Mesenchymal stem cell (in vitro differentiated cells and primary cell): ENCODE measurements around the gene ZC3H7A.

Experiments
- DNase-seq: peaks from one replicate; pipeline ENCODE4 v3.0.0-alpha.2; 2013
- H2AFZ ChIP-seq: one replicate; pipeline ENCODE4 v1.6.1; 2013; ENCODE audit warnings: low read depth, mild to moderate bottlenecking, control low read depth, inconsistent platforms, low read length, moderate library complexity
- H2AK5ac ChIP-seq: 2 replicates; pipeline ENCODE4 v1.6.1; 2013; ENCODE audit warnings: low read length, moderate library complexity, mild to moderate bottlenecking, inconsistent platforms; ENCODE audit not compliant: severe bottlenecking
- H2BK120ac ChIP-seq: one replicate; pipeline ENCODE4 v1.6.1; 2013; ENCODE audit warnings: low read depth, mild to moderate bottlenecking, inconsistent platforms, low read length, moderate library complexity
- H2BK12ac ChIP-seq, 2 experiments: one replicate each; pipeline ENCODE4 v1.6.1; 2013; ENCODE audit warnings: inconsistent platforms in 2 of 2, low read length in 2 of 2, mild to moderate bottlenecking in 2 of 2, moderate library complexity in 2 of 2, control low read depth in 1 of 2
- H2BK15ac ChIP-seq: one replicate; pipeline ENCODE4 v1.6.1; 2013; ENCODE audit warnings: mild to moderate bottlenecking, low read depth, inconsistent platforms; ENCODE audit not compliant: poor library complexity, severe bottlenecking
- H2BK5ac ChIP-seq: 2 replicates; pipeline ENCODE4 v1.6.1; 2013; ENCODE audit warnings: low read depth, mild to moderate bottlenecking, low read length, control low read depth, inconsistent platforms; ENCODE audit not compliant: poor library complexity, severe bottlenecking
- H3K14ac ChIP-seq, 2 experiments: one replicate each; pipeline ENCODE4 v1.6.1; 2013; ENCODE audit warnings: inconsistent platforms in 2 of 2, low read length in 2 of 2, control low read depth in 1 of 2, mild to moderate bottlenecking in 1 of 2, moderate library complexity in 1 of 2
- H3K18ac ChIP-seq, 2 experiments: one replicate each; pipeline ENCODE4 v1.6.1; 2013; ENCODE audit warnings: inconsistent platforms in 2 of 2, low read length in 2 of 2, control low read depth in 1 of 2, low read depth in 1 of 2, mild to moderate bottlenecking in 1 of 2
- H3K23ac ChIP-seq, 2 experiments: one replicate each; pipeline ENCODE4 v1.6.1; 2013; ENCODE audit warnings: inconsistent platforms in 2 of 2, low read length in 2 of 2, mild to moderate bottlenecking in 2 of 2, moderate library complexity in 2 of 2, control low read depth in 1 of 2
- H3K27ac ChIP-seq: 2 replicates; pipeline ENCODE4 v1.5.1; 2013; ENCODE audit warnings: mild to moderate bottlenecking, moderate library complexity, low read length, control low read depth, inconsistent platforms; ENCODE audit not compliant: poor library complexity, severe bottlenecking
- H3K27me3 ChIP-seq, 2 experiments: 2 replicates each; pipeline versions ENCODE4 v1.6.1 to v1.7.0; 2013; ENCODE audit warnings: low read length in 2 of 2, mild to moderate bottlenecking in 2 of 2, moderate library complexity in 2 of 2, control low read depth in 1 of 2, inconsistent platforms in 1 of 2; ENCODE audit not compliant: control insufficient read depth in 1 of 2, insufficient read depth in 1 of 2
- H3K36me3 ChIP-seq, 2 experiments: 2 replicates each; pipeline versions ENCODE4 v1.6.1 to v1.7.0; 2013; ENCODE audit warnings: low read length in 2 of 2, control low read depth in 1 of 2, inconsistent platforms in 1 of 2, low read depth in 1 of 2, mild to moderate bottlenecking in 1 of 2; ENCODE audit not compliant: insufficient read depth in 2 of 2, control insufficient read depth in 1 of 2
- H3K4ac ChIP-seq, 2 experiments: one replicate each; pipeline ENCODE4 v1.6.1; 2013; ENCODE audit warnings: inconsistent platforms in 2 of 2, low read length in 2 of 2, mild to moderate bottlenecking in 2 of 2, moderate library complexity in 2 of 2, control low read depth in 1 of 2, low read depth in 1 of 2
- H3K4me1 ChIP-seq: 2 replicates; pipeline ENCODE4 v1.6.1; 2013; ENCODE audit warnings: low read depth, low read length, control low read depth; ENCODE audit not compliant: control insufficient read depth, insufficient read depth
- H3K4me2 ChIP-seq: 2 replicates; pipeline ENCODE4 v1.6.1; 2013; ENCODE audit warnings: low read length, mild to moderate bottlenecking, inconsistent platforms; ENCODE audit not compliant: poor library complexity, severe bottlenecking
- H3K4me3 ChIP-seq, 2 experiments: 2 replicates each; pipeline versions ENCODE4 v1.5.1 to v1.7.0; 2013; ENCODE audit warnings: low read length in 2 of 2, mild to moderate bottlenecking in 2 of 2, control low read depth in 1 of 2, low read depth in 1 of 2; ENCODE audit not compliant: insufficient read depth in 1 of 2
- H3K79me1 ChIP-seq: replicated peaks from 2 replicates; pipeline ENCODE4 v1.6.1; 2013; ENCODE audit warnings: mild to moderate bottlenecking, control low read depth, low read length, inconsistent platforms; ENCODE audit not compliant: poor library complexity, severe bottlenecking
- H3K9ac ChIP-seq: 2 replicates; pipeline ENCODE4 v1.7.0; 2013; ENCODE audit warnings: mild to moderate bottlenecking, low read length, moderate library complexity
- H3K9me3 ChIP-seq: 2 replicates; pipeline ENCODE4 v1.7.0; 2013; ENCODE audit warnings: mild to moderate bottlenecking, low read length; ENCODE audit not compliant: control insufficient read depth
- H4K8ac ChIP-seq: one replicate; pipeline ENCODE4 v1.6.1; 2013; ENCODE audit warnings: inconsistent platforms, mild to moderate bottlenecking, low read length, moderate library complexity
- H4K91ac ChIP-seq: one replicate; pipeline ENCODE4 v1.6.1; 2013; ENCODE audit warnings: mild to moderate bottlenecking, low read length, inconsistent platforms
- WGBS: methylation state at CpG from one replicate; pipeline ENCODE4 v1.1.7; 2013; ENCODE audit warnings: mixed read lengths; 5-methylcytosine and 5-hydroxymethylcytosine counted together

ZC3H7A gene

DNA sequence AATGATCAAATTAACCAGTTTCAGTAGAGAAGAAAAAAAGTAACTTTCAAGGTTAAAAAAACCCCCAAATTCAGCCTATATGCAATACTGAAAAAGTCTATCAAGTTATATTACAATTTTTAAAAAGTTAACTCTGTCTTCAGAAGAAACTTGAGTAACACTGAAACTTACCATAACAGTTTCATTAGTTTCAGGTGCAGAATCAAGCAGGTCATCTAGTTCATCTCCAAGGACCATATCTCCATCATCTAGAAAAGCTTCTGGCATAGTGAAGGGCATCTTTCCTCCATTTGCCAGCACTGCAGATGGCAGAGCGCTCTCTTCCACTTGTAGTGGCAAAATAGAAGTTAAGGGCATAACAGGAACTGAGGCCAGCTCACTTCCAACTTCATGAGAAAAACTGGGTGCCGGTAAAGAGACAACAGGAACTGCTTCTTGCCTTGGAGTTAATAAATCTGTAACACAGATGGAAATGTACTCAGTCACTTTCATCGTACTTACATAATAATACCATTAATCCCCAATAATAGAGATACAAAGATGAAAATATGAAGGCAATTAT lies 22.9 kb downstream of the ZC3H7A start:
- no peak overlapping the region for H2BK5ac ChIP-seq
- no peaks in the 10 kb centered on the region for H3K27me3 ChIP-seq
- no peak overlapping the region for H3K18ac ChIP-seq
- no peak overlapping the region for H3K4me3 ChIP-seq
- H3K79me1 ChIP-seq: peaks cover 24% of the 10 kb centered on the region
- H3K23ac ChIP-seq: no peak overlapping the region
- H3K9me3 ChIP-seq: no peaks in the 10 kb centered on the region
- no peak overlapping the region for H3K4me2 ChIP-seq
- 97% methylated on average over 2 of the region's 3 CpGs for WGBS
- no peak overlapping the region for H2AK5ac ChIP-seq
- H3K4ac ChIP-seq: no peak overlapping the region
- no peak overlapping the region for H4K91ac ChIP-seq
- H2BK12ac ChIP-seq: no peak overlapping the region
- no peak overlapping the region for H3K27ac ChIP-seq
- H3K14ac ChIP-seq: no peak overlapping the region
- H2AFZ ChIP-seq: no peak overlapping the region
- H3K4me1 ChIP-seq: no peaks in the 10 kb centered on the region
- no peak overlapping the region for H3K9ac ChIP-seq
- H2BK120ac ChIP-seq: no peak overlapping the region
- H3K36me3 ChIP-seq: peaks cover 45 to 84% of the 10 kb centered on the region in 2 experiments
- no peak overlapping the region for H2BK15ac ChIP-seq
- no peak for DNase-seq
- H4K8ac ChIP-seq: no peak overlapping the region

DNA sequence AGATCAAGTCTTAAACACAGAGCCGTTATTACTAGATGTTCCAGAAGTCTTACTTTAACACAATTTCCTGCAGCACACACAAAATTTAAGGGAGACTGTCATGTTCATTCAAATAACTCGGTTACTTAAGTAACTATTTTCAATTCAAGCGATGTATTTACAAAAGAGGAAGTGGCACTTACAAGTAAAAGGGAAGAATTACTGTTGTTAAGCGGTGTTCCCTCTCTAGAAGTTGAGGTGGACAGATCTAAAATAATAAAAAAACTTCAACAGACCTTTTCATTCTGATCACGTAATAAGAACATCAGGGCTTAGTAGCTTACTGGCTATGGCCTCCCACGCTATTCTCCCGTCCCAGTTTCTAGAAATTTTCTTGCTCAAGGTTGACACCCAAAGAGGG lies 28.2 kb downstream of the ZC3H7A start:
- Histone ChIP-seq H2AFZ (no peak overlapping the region), H3K23ac (no peak overlapping the region), H3K27ac (no peak overlapping the region), H4K8ac (no peak overlapping the region), H3K14ac (no peak overlapping the region), H3K4me2 (no peak overlapping the region), H2BK5ac (no peak overlapping the region), H3K18ac (no peak overlapping the region), H2BK120ac (no peak overlapping the region), H3K9me3 (no peaks in the 10 kb centered on the region), H3K36me3 (peaks cover 42 to 92% of the 10 kb centered on the region in 2 experiments), H3K4me1 (no peaks in the 10 kb centered on the region), H2AK5ac (no peak overlapping the region), H3K27me3 (no peaks in the 10 kb centered on the region), H3K9ac (no peak overlapping the region), H2BK12ac (no peak overlapping the region), H4K91ac (no peak overlapping the region), H2BK15ac (no peak overlapping the region), H3K4ac (no peak overlapping the region), H3K79me1 (peaks cover 25% of the 10 kb centered on the region), H3K4me3 (no peak overlapping the region)
- 99% methylated on average over 5 of the region's 7 CpGs for WGBS
- no peak for DNase-seq

DNA sequence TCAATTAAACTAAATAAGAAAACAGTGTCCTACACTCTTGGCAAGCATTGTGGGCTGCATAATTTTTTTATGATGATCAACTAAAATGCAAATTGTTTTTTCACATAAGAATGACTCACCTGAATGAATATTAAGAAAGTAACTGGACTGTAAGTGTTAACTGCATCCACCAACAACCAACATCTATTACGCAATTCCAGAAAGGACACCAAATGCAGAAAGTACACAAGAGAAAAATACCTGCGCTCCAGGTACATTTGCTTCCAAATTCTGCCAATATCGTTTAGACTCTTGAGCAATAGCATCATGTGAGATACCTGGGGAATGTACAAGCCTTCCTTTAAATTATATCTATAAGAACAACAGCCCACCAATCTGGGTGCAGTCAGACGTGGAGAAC lies 34.6 kb downstream of the ZC3H7A start:
- no peak overlapping the region for H3K23ac ChIP-seq
- no peak overlapping the region for H2BK15ac ChIP-seq
- no peak overlapping the region for H3K14ac ChIP-seq
- H2BK120ac ChIP-seq: no peak overlapping the region
- no peak for DNase-seq
- H2BK5ac ChIP-seq: no peak overlapping the region
- H3K27ac ChIP-seq: no peak overlapping the region
- H3K79me1 ChIP-seq: peaks cover 11% of the 10 kb centered on the region
- peaks cover 5% of the 10 kb centered on the region for H3K4me1 ChIP-seq
- H3K9ac ChIP-seq: no peak overlapping the region
- no peaks in the 10 kb centered on the region for H3K9me3 ChIP-seq
- H2BK12ac ChIP-seq: no peak overlapping the region
- H3K36me3 ChIP-seq: peaks cover 28 to 95% of the 10 kb centered on the region in 2 experiments
- no peak overlapping the region for H3K4me2 ChIP-seq
- no peaks in the 10 kb centered on the region for H3K27me3 ChIP-seq
- H4K91ac ChIP-seq: no peak overlapping the region
- H3K4ac ChIP-seq: no peak overlapping the region
- 94% methylated on average over 4 of the region's 4 CpGs for WGBS
- H2AK5ac ChIP-seq: no peak overlapping the region
- H4K8ac ChIP-seq: no peak overlapping the region
- H3K18ac ChIP-seq: no peak overlapping the region
- no peak overlapping the region for H3K4me3 ChIP-seq
- no peak overlapping the region for H2AFZ ChIP-seq

DNA sequence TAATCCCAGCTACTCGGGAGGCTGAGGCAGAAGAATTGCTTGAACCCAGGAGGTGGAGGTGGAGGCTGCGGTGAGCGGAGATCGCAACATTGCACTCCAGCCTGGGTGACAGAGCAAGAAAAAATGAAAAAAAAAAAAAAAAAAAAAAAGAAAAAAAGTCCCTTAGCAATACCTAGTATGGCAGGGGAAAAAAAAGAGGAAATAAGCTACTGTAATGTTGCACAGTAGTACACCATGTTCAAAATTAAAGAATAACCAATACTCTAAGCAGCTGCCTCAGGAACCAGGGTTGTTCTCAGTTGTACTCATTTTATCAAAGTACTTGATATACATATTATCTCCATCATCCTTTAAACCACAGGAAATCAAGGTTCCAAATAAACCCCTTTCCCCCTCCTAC lies 37.1 kb downstream of the ZC3H7A start:
- H3K14ac ChIP-seq: no peak overlapping the region
- 92% methylated on average over 3 of the region's 4 CpGs for WGBS
- H3K4me3 ChIP-seq: no peak overlapping the region

More for the DNA sequence above, 37.1 kb downstream of the ZC3H7A start:
- no peaks in the 10 kb centered on the region for H3K27me3 ChIP-seq
- no peak overlapping the region for H2BK5ac ChIP-seq
- H3K9ac ChIP-seq: no peak overlapping the region
- H4K8ac ChIP-seq: no peak overlapping the region
- H2AK5ac ChIP-seq: no peak overlapping the region
- H3K36me3 ChIP-seq: peaks cover 27 to 91% of the 10 kb centered on the region in 2 experiments
- H3K4me2 ChIP-seq: no peak overlapping the region
- no peak for DNase-seq
- H3K4me1 ChIP-seq: peaks cover 13% of the 10 kb centered on the region
- H2AFZ ChIP-seq: no peak overlapping the region
- no peak overlapping the region for H3K18ac ChIP-seq
- no peak overlapping the region for H2BK15ac ChIP-seq
- H2BK120ac ChIP-seq: no peak overlapping the region
- no peak overlapping the region for H3K4ac ChIP-seq
- H4K91ac ChIP-seq: no peak overlapping the region
- no peak overlapping the region for H2BK12ac ChIP-seq
- H3K79me1 ChIP-seq: peaks cover 7% of the 10 kb centered on the region
- H3K23ac ChIP-seq: no peak overlapping the region
- no peak overlapping the region for H3K27ac ChIP-seq
- H3K9me3 ChIP-seq: no peaks in the 10 kb centered on the region
